HUES6 (cell line): ENCODE results near the gene SEMA5B.

ENCODE experiments used
- H3K27ac ChIP-seq: 2 replicates; pipeline ENCODE4 v1.7.0; 2013; ENCODE audit warnings: low read depth, mild to moderate bottlenecking, low read length, inconsistent platforms
- H3K27me3 ChIP-seq: 2 replicates; pipeline ENCODE4 v1.6.1; 2013; ENCODE audit warnings: low read length; ENCODE audit not compliant: control insufficient read depth, insufficient read depth
- H3K36me3 ChIP-seq: 2 replicates; pipeline ENCODE4 v1.6.1; 2013; ENCODE audit warnings: low read length; ENCODE audit not compliant: control insufficient read depth, insufficient read depth
- H3K4me1 ChIP-seq: 2 replicates; pipeline ENCODE4 v1.6.1; 2013; ENCODE audit warnings: low read length; ENCODE audit not compliant: control insufficient read depth, insufficient read depth
- H3K4me3 ChIP-seq: 2 replicates; pipeline ENCODE4 v1.5.1; 2013; ENCODE audit warnings: low read depth, low read length
- H3K9ac ChIP-seq: one replicate; pipeline ENCODE4 v1.6.1; 2013; ENCODE audit warnings: mild to moderate bottlenecking, low read length
- H3K9me3 ChIP-seq: 2 replicates; pipeline ENCODE4 v1.6.1; 2013; ENCODE audit warnings: low read depth, low read length; ENCODE audit not compliant: control insufficient read depth, insufficient read depth

The SEMA5B gene

GRCh38 chr3:123025642-123026521 is 1.7 kb downstream of the SEMA5B start:
- H3K27me3 ChIP-seq: peaks cover 77% of the 10 kb centered on the region
- peak overlapping the region; percentile 86 for H3K4me3 ChIP-seq
- no peak overlapping the region for H3K9ac ChIP-seq
- peaks cover 46% of the 10 kb centered on the region for H3K4me1 ChIP-seq
- H3K27ac ChIP-seq: no peak overlapping the region
- no peaks in the 10 kb centered on the region for H3K36me3 ChIP-seq
- H3K9me3 ChIP-seq: no peaks in the 10 kb centered on the region

GRCh38 chr3:123024056-123024455 is 3.5 kb downstream of the SEMA5B start:
- peaks cover 47% of the 10 kb centered on the region for H3K4me1 ChIP-seq
- peaks cover 58% of the 10 kb centered on the region for H3K27me3 ChIP-seq
- H3K9ac ChIP-seq: no peak overlapping the region
- no peak overlapping the region for H3K4me3 ChIP-seq
- no peaks in the 10 kb centered on the region for H3K36me3 ChIP-seq
- H3K9me3 ChIP-seq: no peaks in the 10 kb centered on the region
- H3K27ac ChIP-seq: no peak overlapping the region

GRCh38 chr3:123021996-123022510 is 5.5 kb downstream of the SEMA5B start:
- H3K27me3 ChIP-seq: peaks cover 46% of the 10 kb centered on the region
- H3K4me1 ChIP-seq: peaks cover 42% of the 10 kb centered on the region
- no peak overlapping the region for H3K27ac ChIP-seq
- H3K4me3 ChIP-seq: no peak overlapping the region
- H3K9me3 ChIP-seq: no peaks in the 10 kb centered on the region
- no peak overlapping the region for H3K9ac ChIP-seq
- H3K36me3 ChIP-seq: no peaks in the 10 kb centered on the region

- peaks cover 40% of the 10 kb centered on the region for H3K27me3 ChIP-seq
Observed at GRCh38 chr3:123021388-123021787, 6.2 kb downstream of the SEMA5B start.

GRCh38 chr3:123020709-123021108 is 6.9 kb downstream of the SEMA5B start:
- no peak overlapping the region for H3K9ac ChIP-seq
- H3K27ac ChIP-seq: no peak overlapping the region
- no peaks in the 10 kb centered on the region for H3K36me3 ChIP-seq
- H3K27me3 ChIP-seq: peaks cover 35% of the 10 kb centered on the region
- peaks cover 40% of the 10 kb centered on the region for H3K4me1 ChIP-seq
- no peak overlapping the region for H3K4me3 ChIP-seq
- no peaks in the 10 kb centered on the region for H3K9me3 ChIP-seq

More at GRCh38 chr3:123021388-123021787, 6.2 kb downstream of the SEMA5B start:
- Histone ChIP-seq H3K9ac (no peak overlapping the region), H3K36me3 (no peaks in the 10 kb centered on the region), H3K9me3 (no peaks in the 10 kb centered on the region), H3K27ac (no peak overlapping the region), H3K4me1 (peaks cover 42% of the 10 kb centered on the region), H3K4me3 (no peak overlapping the region)

GRCh38 chr3:123019591-123019990 is 8.0 kb downstream of the SEMA5B start:
- Histone ChIP-seq H3K36me3 (no peaks in the 10 kb centered on the region), H3K27me3 (peaks cover 24% of the 10 kb centered on the region), H3K9ac (no peak overlapping the region), H3K4me1 (peaks cover 33% of the 10 kb centered on the region), H3K9me3 (no peaks in the 10 kb centered on the region), H3K4me3 (no peak overlapping the region), H3K27ac (no peak overlapping the region)

GRCh38 chr3:123019161-123019560 is 8.4 kb downstream of the SEMA5B start:
- H3K4me3 ChIP-seq: no peak overlapping the region
- H3K9ac ChIP-seq: no peak overlapping the region
- no peaks in the 10 kb centered on the region for H3K36me3 ChIP-seq
- peaks cover 33% of the 10 kb centered on the region for H3K4me1 ChIP-seq
- peaks cover 20% of the 10 kb centered on the region for H3K27me3 ChIP-seq
- H3K9me3 ChIP-seq: no peaks in the 10 kb centered on the region
- no peak overlapping the region for H3K27ac ChIP-seq

GRCh38 chr3:123018683-123019082 is 8.9 kb downstream of the SEMA5B start:
- H3K9me3 ChIP-seq: no peaks in the 10 kb centered on the region
- H3K9ac ChIP-seq: no peak overlapping the region
- H3K4me3 ChIP-seq: no peak overlapping the region
- H3K36me3 ChIP-seq: no peaks in the 10 kb centered on the region
- no peak overlapping the region for H3K27ac ChIP-seq
- peaks cover 31% of the 10 kb centered on the region for H3K4me1 ChIP-seq
- H3K27me3 ChIP-seq: peaks cover 15% of the 10 kb centered on the region

- 0 out of 2 replicates have a peak, but pooled peaks cover under 1% of the 10 kb centered on the region for H3K4me1 ChIP-seq
- no peaks in the 10 kb centered on the region; the same call in 1 of the 2 replicates for H3K27me3 ChIP-seq
- H3K27ac ChIP-seq: no peak overlapping the region
- no peaks in the 10 kb centered on the region for H3K9me3 ChIP-seq
- no peaks in the 10 kb centered on the region for H3K36me3 ChIP-seq
- H3K9ac ChIP-seq: no peak overlapping the region
- no peak overlapping the region for H3K4me3 ChIP-seq
Observed at GRCh38 chr3:123015596-123015995, 12.0 kb downstream of the SEMA5B start.

- no peak overlapping the region for H3K9ac ChIP-seq
- H3K27me3 ChIP-seq: no peaks in the 10 kb centered on the region; the same call in 1 of the 2 replicates
- no peak overlapping the region for H3K4me3 ChIP-seq
- no peak overlapping the region for H3K27ac ChIP-seq
- H3K36me3 ChIP-seq: no peaks in the 10 kb centered on the region
- H3K9me3 ChIP-seq: no peaks in the 10 kb centered on the region
- no peaks in the 10 kb centered on the region for H3K4me1 ChIP-seq
Observed at GRCh38 chr3:123013876-123014275, 13.7 kb downstream of the SEMA5B start.

- Histone ChIP-seq H3K4me1 (no peaks in the 10 kb centered on the region), H3K27me3 (no peaks in the 10 kb centered on the region; the same call in 1 of the 2 replicates)
Observed at GRCh38 chr3:123012652-123013051, 14.9 kb downstream of the SEMA5B start.

More at GRCh38 chr3:123012652-123013051, 14.9 kb downstream of the SEMA5B start:
- no peak overlapping the region for H3K4me3 ChIP-seq
- no peaks in the 10 kb centered on the region for H3K9me3 ChIP-seq
- H3K27ac ChIP-seq: no peak overlapping the region
- H3K36me3 ChIP-seq: no peaks in the 10 kb centered on the region
- no peak overlapping the region for H3K9ac ChIP-seq
